Testis (tissue), 3 donors: ENCODE data around the gene RDM1. TPM values are rescaled to one million over a fixed set of nuclear protein-coding genes. Genes with fewer than 3 reads are reported as not detected.
A peak's percentile ranks its signal among the peaks of the same experiment; 100 is the strongest.

Experiments used
- DNase-seq: peaks from one replicate; pipeline ENCODE4 v3.0.0-alpha.2; 2019
- H3K27ac ChIP-seq, 2 donors: fragments of 200-600 bp; sonication (generic); one replicate each; pipeline ENCODE4 v1.5.1; 2019
- H3K27me3 ChIP-seq: fragments of 200-600 bp; sonication (generic); one replicate; pipeline ENCODE4 v1.5.1; 2019
- H3K36me3 ChIP-seq: fragments of 200-600 bp; sonication (generic); one replicate; pipeline ENCODE4 v1.5.1; 2017; ENCODE audit warnings: low read depth; ENCODE audit errors: missing control alignments
- H3K4me1 ChIP-seq: fragments of 200-600 bp; sonication (generic); one replicate; pipeline ENCODE4 v1.5.1; 2019
- H3K4me3 ChIP-seq, 2 donors: fragments of 200-600 bp; sonication (generic); one replicate each; pipeline ENCODE4 v1.5.1; 2017 to 2019
- H3K9me3 ChIP-seq: fragments of 200-600 bp; sonication (generic); one replicate; pipeline ENCODE4 v1.5.1; 2017
- POLR2A ChIP-seq: fragments of 450-650 bp; IDR thresholded peaks from one replicate; pipeline ENCODE4 v1.6.1; 2017; ENCODE audit warnings: antibody characterized with exemption, mild to moderate bottlenecking, moderate library complexity
- WGBS, 2 donors: methylation state at CpG; one replicate each; pipeline ENCODE4 v1.1.5; 2018; 5-methylcytosine and 5-hydroxymethylcytosine counted together
- intact Hi-C: fragments of 100-400 bp; cut with DNase I; formaldehyde crosslinking; loops from one replicate; pipeline ENCODE4 v1.15.1; 2023; ENCODE audit warnings: low total_unique reads
- polyA plus RNA-seq: library from polyadenylated mRNA; stranded (reverse); fragments of 350-450 nt; fragmentation: Illumina TruSeq; extraction: RNeasy Lipid Tissue Mini Kit (QIAGEN cat#74804); gene quantifications from one replicate; pipeline ENCODE4 v1.2.3, GENCODE V29; 2014; ENCODE audit warnings: low read depth, low replicate concordance; ENCODE audit not compliant: insufficient read depth
- total RNA-seq, 2 donors: library from RNA; depleted of rRNA; stranded (reverse); fragments of >200 nt; gene quantifications; one replicate each; pipeline ENCODE4 v1.2.3, GENCODE V29; 2016
- TF ChIP-seq, protein P1 (sequence below), 3 experiments: fragments of 450-650 bp in 2 of 3; fragments of 200-600 bp in 1 of 3; sonication (generic) in 1 of 3; IDR thresholded peaks; one replicate each; pipeline ENCODE4 v1.5.1; 2016 to 2019; ENCODE audit warnings: antibody characterized with exemption in 3 of 3, mild to moderate bottlenecking in 2 of 3, moderate library complexity in 1 of 3

Gene RDM1
- total and polyA plus RNA-seq, 3 donors from 2014 or later: 9.6 to 19.3 (median 18.6) TPM

DNA sequence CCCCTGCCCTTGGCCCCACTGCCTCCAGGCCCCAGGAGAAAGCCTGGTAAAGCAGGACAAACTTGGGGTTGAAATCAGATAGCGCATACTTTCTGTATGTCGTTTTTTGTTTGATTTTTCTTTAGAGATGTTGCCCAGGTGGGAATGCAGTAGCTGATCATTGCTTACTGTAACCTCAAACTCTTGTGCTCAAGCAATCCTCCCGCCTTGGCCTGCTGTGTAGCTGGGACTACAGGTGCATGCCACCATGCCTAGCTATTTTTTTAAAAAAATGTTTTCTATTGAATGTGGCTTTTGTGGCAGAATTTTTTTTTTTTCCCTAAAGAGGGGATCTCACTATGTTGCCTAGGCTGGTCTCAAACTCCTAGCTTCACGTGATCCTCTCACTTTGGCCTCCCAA, 39.3 kb downstream of the RDM1 start:
- 82 to 89% methylated on average over 4 of the region's 4 CpGs for WGBS, 2 donors
- Histone ChIP-seq H3K36me3 (no peaks in the 10 kb centered on the region), H3K9me3 (no peaks in the 10 kb centered on the region), H3K4me3 (no peak overlapping the region), H3K4me1 (no peaks in the 10 kb centered on the region), H3K27ac (no peak overlapping the region), H3K27me3 (no peaks in the 10 kb centered on the region)
- TF ChIP-seq, protein P1, sequence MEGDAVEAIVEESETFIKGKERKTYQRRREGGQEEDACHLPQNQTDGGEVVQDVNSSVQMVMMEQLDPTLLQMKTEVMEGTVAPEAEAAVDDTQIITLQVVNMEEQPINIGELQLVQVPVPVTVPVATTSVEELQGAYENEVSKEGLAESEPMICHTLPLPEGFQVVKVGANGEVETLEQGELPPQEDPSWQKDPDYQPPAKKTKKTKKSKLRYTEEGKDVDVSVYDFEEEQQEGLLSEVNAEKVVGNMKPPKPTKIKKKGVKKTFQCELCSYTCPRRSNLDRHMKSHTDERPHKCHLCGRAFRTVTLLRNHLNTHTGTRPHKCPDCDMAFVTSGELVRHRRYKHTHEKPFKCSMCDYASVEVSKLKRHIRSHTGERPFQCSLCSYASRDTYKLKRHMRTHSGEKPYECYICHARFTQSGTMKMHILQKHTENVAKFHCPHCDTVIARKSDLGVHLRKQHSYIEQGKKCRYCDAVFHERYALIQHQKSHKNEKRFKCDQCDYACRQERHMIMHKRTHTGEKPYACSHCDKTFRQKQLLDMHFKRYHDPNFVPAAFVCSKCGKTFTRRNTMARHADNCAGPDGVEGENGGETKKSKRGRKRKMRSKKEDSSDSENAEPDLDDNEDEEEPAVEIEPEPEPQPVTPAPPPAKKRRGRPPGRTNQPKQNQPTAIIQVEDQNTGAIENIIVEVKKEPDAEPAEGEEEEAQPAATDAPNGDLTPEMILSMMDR (IDR thresholded peaks at IDR 0.05): no peak
- no peak for TF ChIP-seq POLR2A
- DNase-seq: no peak
- intact Hi-C loops: no loop called here

GRCh38 chr17:35890774-35891155, 39.8 kb downstream of the RDM1 start:
- no peaks in the 10 kb centered on the region for H3K4me1 ChIP-seq
- H3K4me3 ChIP-seq: no peak overlapping the region
- 60 to 61% methylated on average over 4 of the region's 4 CpGs for WGBS, 2 donors
- no peaks in the 10 kb centered on the region for H3K9me3 ChIP-seq
- TF ChIP-seq, protein P1 (IDR thresholded peaks at IDR 0.05): no peak
- no peak for TF ChIP-seq POLR2A
- intact Hi-C loops: no loop called here
- no peak overlapping the region for H3K27ac ChIP-seq
- peak; percentile 17 for DNase-seq
- no peaks in the 10 kb centered on the region for H3K36me3 ChIP-seq
- H3K27me3 ChIP-seq: no peaks in the 10 kb centered on the region

DNA sequence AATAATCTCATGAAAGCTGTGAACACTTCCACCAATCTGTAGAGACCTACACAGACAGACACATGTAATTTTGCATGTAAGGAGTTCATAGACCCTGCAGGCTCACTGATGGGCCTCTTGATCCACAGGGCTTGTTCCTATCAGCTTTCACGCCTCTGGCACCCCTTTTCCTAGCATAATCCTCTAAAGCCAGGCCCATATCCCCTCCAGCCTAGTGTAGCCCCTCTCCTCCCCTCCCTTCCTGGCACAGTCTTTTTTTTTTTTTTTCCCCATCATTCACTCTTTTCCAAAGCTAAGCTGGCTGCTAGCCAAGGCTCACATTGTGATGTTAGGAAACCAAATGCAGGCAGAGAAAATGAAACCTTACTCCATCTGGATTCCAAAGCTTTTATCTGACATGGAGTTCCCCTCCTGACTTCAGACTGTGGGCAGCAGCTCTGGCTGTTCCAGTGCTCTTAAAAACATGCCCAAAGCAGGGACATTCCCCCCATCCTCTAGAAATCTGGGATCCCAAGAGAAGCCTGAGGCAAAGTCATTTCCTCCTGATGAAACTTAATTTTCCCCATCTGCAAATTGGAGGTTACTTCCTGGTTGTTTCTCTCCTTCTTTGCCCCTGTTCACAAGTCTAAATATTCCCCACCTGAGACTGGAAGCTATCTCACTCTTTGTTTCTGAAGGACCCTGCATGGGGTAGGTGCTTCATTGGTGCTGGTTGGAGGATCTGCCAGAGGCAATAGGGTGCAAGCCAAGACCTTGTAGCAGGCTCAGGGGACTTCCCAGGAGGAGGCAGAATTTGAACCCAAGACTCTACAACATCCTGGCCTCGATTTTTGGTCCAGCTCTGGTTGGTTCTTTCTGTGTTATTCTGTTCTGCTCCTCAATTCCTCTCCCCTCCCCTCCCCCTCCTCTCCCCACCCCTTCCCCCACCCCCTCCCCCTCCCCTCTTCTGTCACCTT, 40.5 kb downstream of the RDM1 start:
- Histone ChIP-seq H3K9me3 (no peaks in the 10 kb centered on the region), H3K4me3 (no peak overlapping the region), H3K4me1 (no peaks in the 10 kb centered on the region), H3K27me3 (no peaks in the 10 kb centered on the region), H3K36me3 (no peaks in the 10 kb centered on the region), H3K27ac (no peak overlapping the region)
- WGBS, 2 donors: 83 to 88% methylated on average over 2 of the region's 2 CpGs
- intact Hi-C loops: no loop called here
- peak; percentile 21 for DNase-seq
- TF ChIP-seq, protein P1 (IDR thresholded peaks at IDR 0.05): no peak
- TF ChIP-seq POLR2A: no peak

DNA sequence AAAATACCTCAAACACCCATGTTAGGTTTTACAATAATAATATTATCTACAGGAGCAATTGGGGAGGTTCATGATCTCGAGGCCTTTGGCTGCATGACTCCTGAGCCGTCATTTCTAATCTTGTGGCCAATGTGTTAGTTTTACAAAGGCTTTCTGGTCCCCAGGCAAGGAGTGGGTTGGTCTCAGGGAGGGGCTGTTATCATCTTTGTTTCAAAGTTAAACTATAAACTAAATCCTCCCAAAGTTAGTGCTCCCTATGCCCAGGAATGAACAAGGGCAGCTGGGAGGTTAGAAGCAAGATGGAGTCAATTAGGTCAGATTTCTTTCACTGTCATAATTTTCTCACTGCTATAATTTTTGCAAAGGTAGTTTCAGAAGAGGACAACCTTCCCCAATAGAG, 41.3 kb downstream of the RDM1 start:
- no peaks in the 10 kb centered on the region for H3K27me3 ChIP-seq
- DNase-seq: no peak
- 58 to 78% methylated on average over 2 of the region's 2 CpGs for WGBS, 2 donors
- H3K4me1 ChIP-seq: no peaks in the 10 kb centered on the region
- no peaks in the 10 kb centered on the region for H3K36me3 ChIP-seq
- TF ChIP-seq, protein P1 (IDR thresholded peaks at IDR 0.05): no peak
- TF ChIP-seq POLR2A: no peak
- intact Hi-C loops: no loop called here
- H3K4me3 ChIP-seq: no peak overlapping the region
- H3K27ac ChIP-seq: no peak overlapping the region
- H3K9me3 ChIP-seq: no peaks in the 10 kb centered on the region
